ENCODE results near the gene FAF2.

FAF2 gene

GRCh38 chr5:176530983-176531901 lies 83.1 kb downstream of the FAF2 start:
- DNase-seq (ENCODE audit: low spot score), result no peak

GRCh38 chr5:176531902-176532493 lies 83.8 kb downstream of the FAF2 start:
- no peak for DNase-seq (ENCODE audit: low spot score)

GRCh38 chr5:176532795-176533194 lies 84.6 kb downstream of the FAF2 start:
- DNase-seq (ENCODE audit: low spot score), result no peak

- DNase-seq (ENCODE audit: low spot score), result no peak
These were observed 85.2 kb downstream of the FAF2 start for GRCh38 chr5:176533390-176533789.

- peak; percentile 35 for DNase-seq (ENCODE audit: low spot score)
These were observed 85.9 kb downstream of the FAF2 start for GRCh38 chr5:176533894-176534611.

GRCh38 chr5:176534640-176535039 lies 86.5 kb downstream of the FAF2 start:
- no peak for DNase-seq (ENCODE audit: low spot score)

- DNase-seq (ENCODE audit: low spot score), result no peak
These were observed 87.0 kb downstream of the FAF2 start for GRCh38 chr5:176535101-176535663.

DNA sequence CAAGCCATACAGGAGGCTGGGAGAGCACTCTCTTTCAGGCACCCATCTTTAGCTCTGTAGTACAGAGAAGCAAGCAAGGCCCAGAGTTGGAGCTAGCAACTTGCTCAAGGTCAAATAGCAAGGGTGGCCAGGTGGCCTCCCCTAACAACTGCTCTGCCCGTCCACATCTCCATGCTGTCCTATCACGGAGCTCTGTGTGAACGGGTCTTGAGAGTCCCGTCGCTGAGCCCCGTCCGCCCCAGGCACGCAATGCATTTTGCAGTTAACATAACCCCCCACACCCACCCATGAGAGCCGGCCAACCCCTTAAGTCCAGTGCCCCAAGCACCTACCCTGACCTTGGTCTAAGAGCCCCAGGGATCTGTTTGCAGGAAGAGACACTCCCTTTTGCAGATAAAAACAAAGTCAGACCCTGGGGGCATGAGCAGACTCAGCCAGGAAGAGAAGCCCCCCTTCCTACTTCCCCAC lies 87.5 kb downstream of the FAF2 start:
- no peak for DNase-seq (ENCODE audit: low spot score)

DNA sequence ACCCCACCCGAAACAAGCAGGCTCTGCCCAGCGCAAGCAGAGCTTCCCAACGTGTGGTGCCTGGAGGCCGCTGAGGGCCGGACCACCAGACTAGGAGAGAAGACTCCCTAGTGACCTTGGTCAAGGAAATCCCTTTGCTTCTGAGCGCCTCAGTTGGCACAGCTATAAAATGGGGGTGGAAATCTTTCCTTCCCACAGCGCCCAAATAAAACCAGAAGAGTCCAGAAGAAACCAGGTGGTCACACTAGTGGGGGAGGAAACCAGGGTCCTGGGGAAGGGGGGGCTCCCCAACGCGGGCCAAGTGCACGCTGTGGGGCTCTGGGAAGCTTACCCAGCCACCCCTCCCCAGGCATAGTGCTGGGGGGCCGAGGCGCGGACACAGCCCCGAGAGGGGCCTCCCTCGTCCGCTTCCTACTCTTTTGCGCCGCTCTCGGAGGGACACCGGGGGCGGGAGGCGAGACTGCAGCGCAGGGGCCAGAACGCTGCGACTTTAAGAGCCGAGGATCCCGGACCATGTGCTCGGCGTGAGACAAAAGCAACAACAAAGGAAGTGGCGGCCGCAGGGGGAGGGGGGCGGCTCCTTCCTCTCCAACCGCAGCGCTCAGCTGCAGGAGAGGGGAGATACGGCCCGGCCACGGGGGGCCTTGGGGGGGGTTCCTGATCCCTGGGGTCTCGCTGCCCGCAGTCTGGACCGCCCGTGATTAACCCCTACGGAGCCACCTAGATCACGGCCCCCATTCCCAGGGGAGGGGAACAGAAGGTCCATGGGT lies 88.1 kb downstream of the FAF2 start:
- peak; percentile 88 for DNase-seq (ENCODE audit: low spot score)

DNA sequence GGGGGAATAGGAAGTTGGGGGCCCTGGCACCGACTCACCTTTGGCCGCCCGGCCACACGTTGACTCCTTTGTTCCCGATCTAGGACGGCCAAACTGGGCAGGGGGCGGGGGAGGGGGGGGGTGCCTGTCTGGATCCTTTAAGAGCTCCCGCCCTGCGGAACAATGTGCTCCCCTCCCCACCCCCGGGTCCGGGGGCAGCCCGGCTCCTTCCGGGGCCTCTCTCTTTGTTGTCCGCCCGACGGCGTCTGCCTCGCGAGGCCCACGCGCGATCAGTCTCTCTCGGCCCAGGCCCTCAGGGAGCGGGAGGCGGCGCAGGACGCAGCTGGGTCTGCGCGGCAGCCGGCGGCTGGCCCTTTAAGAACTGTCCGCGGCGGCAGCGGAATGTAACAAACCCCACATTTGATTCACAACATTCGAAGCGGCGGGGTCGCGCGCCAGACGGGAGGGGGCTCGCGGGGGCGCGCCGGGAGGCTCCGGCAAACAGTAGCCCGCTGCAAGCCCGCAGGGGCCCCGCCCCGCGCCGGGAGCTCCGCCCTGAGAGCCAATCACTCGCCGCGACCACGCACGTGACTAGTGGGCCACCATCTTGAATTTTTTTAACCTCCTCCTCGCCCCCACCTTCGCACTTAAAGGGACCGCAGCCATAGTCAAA lies 88.8 kb downstream of the FAF2 start, which contains the start of gene RNF44:
Gene RNF44, minus strand, starts transcription at position 501 of the 652 bp plus-strand sequence. CDS start 4,930 bp downstream, outside the sequence.
- peak; percentile 96 for DNase-seq (ENCODE audit: low spot score)

GRCh38 chr5:176537554-176538229 lies 89.5 kb downstream of the FAF2 start:
- DNase-seq (ENCODE audit: low spot score), result peak; percentile 87

DNA sequence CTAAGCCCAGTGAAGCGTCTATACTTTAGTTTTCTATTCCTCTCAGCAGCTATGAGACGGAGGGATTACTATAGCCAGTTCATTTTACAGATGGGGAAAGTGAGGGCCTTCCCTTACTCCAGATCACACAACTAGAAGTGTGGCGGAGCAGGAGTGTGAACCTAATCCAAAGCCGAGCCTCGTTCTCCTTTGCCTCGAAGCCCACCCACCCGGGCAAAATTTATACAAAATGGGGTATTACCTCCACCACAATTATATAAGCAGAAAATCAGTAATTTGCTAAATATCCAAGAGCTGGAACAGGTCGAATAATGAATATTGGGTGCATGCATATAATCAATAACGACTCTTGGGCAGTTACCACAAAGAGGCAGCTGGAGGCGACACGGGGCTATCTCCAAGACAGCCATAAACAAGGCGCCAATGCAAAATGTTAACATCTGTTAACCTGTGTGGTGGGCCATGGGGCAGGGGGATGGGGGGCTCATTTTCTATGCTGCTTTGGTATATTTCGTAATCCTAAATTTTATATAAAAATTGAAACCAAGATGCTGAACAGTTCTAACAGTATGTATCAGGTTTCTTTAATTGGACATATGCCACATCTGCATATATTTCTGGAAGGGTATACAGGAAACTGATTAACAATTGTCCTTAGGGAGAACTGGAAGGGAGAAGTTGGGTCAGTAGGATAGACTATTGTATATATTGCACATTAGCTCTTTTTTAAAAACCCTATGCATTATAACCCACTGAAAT lies 90.2 kb downstream of the FAF2 start:
- no peak for DNase-seq (ENCODE audit: low spot score)

GRCh38 chr5:176538989-176539384 lies 90.8 kb downstream of the FAF2 start:
- DNase-seq (ENCODE audit: low spot score), result no peak

DNA sequence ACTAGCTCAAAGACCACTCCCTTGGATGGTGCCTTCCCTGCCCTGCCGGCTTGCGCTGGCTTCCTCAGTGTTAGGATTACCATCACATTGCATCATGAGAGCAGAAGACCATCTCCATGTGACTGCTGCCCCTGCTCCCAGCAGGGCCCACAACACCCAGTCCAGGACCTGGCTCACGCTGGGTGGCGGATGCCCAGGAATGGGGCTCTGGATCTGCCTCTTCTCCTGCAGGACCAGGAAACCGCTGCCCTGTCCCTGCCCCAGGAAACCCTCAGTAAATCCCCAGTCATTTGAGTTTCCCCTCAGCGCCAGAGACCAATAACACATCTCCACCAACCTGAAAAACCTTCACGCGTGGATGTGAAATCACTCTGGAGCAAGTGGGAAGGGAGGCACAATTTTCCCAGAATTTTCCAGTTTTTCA lies 92.3 kb downstream of the FAF2 start:
- no peak for DNase-seq (ENCODE audit: low spot score)

DNA sequence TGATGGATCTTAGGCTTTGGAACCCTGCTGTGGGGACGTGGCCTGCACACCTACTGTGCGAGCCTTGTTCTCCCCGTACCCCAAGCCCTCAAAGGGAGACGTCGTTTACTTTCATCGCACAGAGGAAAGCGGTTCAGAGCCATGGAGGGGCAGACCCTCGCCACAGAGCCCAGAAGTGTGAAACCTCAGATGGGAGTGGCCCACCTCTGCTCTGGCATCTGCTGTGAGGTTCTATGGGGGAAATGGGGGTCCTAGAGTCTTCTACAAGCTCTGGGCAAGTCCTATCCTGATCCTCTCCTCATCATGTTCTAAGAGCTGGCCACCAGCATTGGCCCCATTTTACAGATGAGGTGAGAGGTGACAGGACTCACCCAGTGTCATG lies 92.8 kb downstream of the FAF2 start:
- DNase-seq (ENCODE audit: low spot score), result no peak

DNA sequence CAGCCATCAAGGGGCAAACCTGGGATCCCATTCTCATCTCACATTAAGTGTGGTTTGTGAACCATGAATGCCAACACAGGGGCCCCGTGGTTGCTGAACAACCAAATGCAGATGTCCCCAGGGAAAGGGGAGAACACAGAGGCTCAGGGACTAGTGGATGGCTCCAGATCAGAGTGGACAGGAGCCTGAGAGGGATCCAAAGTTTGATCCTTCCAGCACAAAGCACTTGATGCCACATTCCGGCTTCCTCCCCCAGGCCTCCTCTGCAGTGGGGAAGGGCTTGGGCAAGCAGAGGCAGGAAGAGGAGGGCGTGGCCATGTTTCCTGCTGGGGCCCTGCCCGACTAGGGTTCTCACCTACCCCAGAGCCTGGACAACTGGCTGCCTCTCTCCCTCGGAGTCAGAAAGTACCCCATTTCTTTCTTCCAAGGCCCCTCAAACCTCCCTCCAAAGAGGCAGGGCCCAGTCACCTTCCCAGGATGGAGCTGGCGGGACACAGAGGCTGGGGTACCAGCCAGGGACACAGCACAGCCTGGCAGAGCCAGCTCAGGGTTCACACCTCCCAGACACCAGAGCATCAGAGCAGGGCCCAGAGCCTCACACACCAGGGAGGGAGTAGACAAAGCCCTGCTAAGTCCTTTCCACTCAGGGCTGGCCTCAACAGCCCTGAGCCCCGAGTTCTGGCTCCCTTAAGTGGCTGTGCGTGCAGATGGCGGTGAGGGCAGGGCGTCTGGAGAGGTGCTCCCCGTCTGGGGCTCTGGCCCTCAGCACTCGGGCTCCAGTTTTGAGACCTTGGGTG lies 93.4 kb downstream of the FAF2 start:
- DNase-seq (ENCODE audit: low spot score), result peak; percentile 59

GRCh38 chr5:176542135-176542595 lies 94.0 kb downstream of the FAF2 start:
- DNase-seq (ENCODE audit: low spot score), result no peak

GRCh38 chr5:176542596-176543427 lies 94.6 kb downstream of the FAF2 start:
- DNase-seq (ENCODE audit: low spot score), result peak; percentile 74
